ENCODE measurements around the gene SNX14.

DNA sequence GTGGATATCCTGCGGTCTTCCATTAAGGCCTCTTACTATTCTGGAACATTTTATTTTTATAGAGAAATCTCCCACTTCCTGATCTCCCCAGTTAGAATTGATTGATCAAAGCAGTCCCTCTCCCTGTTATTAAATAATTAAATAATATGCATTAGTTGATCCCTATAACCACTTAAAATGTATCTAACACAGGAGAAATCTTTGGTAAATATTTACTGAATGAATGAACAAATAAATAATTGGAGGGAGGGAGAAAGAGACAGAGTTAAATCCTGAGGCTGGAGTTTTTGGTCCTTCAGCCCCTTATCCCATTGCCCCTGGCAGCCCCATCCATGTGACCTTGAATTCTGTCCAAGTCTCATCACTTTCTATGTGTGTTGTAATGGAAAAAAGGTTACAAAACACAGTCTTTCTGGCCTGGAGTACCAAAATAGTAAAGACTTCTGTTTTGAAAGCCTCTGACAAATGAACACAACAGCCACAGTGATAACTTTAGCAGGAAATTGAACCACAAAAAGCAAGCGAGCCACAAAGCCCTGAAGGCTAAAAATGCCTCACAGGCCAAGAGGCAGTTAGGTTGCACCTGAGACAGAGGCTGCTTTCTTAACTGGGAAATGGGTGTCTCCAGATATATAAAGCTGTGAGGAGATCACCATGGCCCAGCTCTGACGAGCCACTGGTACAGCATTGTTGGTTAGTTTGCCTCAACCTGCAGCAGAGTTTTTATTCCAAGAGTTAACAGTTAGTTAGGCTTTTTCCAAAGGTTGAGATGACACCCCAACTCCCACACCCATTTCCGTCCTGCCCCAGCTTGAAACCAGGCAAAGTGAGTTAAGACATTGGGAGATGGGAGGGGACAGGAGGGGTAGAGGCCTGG lies 132.5 kb downstream of the SNX14 start:
- TF ChIP-seq, protein P1, sequence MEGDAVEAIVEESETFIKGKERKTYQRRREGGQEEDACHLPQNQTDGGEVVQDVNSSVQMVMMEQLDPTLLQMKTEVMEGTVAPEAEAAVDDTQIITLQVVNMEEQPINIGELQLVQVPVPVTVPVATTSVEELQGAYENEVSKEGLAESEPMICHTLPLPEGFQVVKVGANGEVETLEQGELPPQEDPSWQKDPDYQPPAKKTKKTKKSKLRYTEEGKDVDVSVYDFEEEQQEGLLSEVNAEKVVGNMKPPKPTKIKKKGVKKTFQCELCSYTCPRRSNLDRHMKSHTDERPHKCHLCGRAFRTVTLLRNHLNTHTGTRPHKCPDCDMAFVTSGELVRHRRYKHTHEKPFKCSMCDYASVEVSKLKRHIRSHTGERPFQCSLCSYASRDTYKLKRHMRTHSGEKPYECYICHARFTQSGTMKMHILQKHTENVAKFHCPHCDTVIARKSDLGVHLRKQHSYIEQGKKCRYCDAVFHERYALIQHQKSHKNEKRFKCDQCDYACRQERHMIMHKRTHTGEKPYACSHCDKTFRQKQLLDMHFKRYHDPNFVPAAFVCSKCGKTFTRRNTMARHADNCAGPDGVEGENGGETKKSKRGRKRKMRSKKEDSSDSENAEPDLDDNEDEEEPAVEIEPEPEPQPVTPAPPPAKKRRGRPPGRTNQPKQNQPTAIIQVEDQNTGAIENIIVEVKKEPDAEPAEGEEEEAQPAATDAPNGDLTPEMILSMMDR (IDR thresholded peaks at IDR 0.05): no peak
- TF ChIP-seq POLR2A (IDR thresholded peaks at IDR 0.05) (no peak), POLR2AphosphoS5 (IDR thresholded peaks at IDR 0.05; ENCODE audit: insufficient read depth in 1 of 2, low read depth in 1 of 2) (peak; percentile 38 to 44)
